ELR (cell line): ENCODE results near the gene TNS1.

Experiments
- DNase-seq: peaks from one replicate; pipeline ENCODE4 v3.0.0-alpha.2; 2015; ENCODE audit warnings: low read depth

TNS1 gene

GRCh38 chr2:217942731-217943335 is 60.0 kb downstream of the TNS1 start:
- DNase-seq, result no peak

- DNase-seq, result no peak
Observed at GRCh38 chr2:217941886-217942728, 60.7 kb downstream of the TNS1 start.

GRCh38 chr2:217941339-217941738 is 61.5 kb downstream of the TNS1 start:
- no peak for DNase-seq

- DNase-seq, result no peak
Observed at GRCh38 chr2:217940261-217941220, 62.3 kb downstream of the TNS1 start.

- no peak for DNase-seq
Observed at GRCh38 chr2:217939629-217940245, 63.1 kb downstream of the TNS1 start.

GRCh38 chr2:217939220-217939619 is 63.6 kb downstream of the TNS1 start:
- no peak for DNase-seq

- DNase-seq, result no peak
Observed at GRCh38 chr2:217938036-217938435, 64.8 kb downstream of the TNS1 start.

- no peak for DNase-seq
Observed at GRCh38 chr2:217937446-217937845, 65.3 kb downstream of the TNS1 start.

GRCh38 chr2:217936952-217937351 is 65.8 kb downstream of the TNS1 start:
- no peak for DNase-seq

GRCh38 chr2:217935901-217936684 is 66.7 kb downstream of the TNS1 start:
- DNase-seq, result no peak

- DNase-seq, result no peak
Observed at GRCh38 chr2:217935235-217935879, 67.4 kb downstream of the TNS1 start.

GRCh38 chr2:217934321-217935131 is 68.3 kb downstream of the TNS1 start:
- DNase-seq, result peak; percentile 94

GRCh38 chr2:217933617-217933993 is 69.2 kb downstream of the TNS1 start:
- DNase-seq, result no peak

GRCh38 chr2:217932803-217933616 is 69.8 kb downstream of the TNS1 start:
- no peak for DNase-seq

- no peak for DNase-seq
Observed at GRCh38 chr2:217931846-217932560, 70.8 kb downstream of the TNS1 start.

- no peak for DNase-seq
Observed at GRCh38 chr2:217930761-217931563, 71.8 kb downstream of the TNS1 start.
